RWPE1 (cell line): ENCODE data around the gene SP110.

Source experiments
- CTCF ChIA-PET: fragments of 350-600 bp; sonication (Branson Sonifier 250); formaldehyde crosslinking; extraction: SDS; loops from one replicate; lab custom pipeline; 2021; lab: Yijun Ruan, JAX
- POLR2A ChIA-PET: fragments of 400-600 bp; formaldehyde crosslinking; extraction: SDS; loops from one replicate; lab custom pipeline; 2020; ENCODE audit warnings: antibody characterized with exemption; ENCODE audit not compliant: low non-redundant PET; lab: Yijun Ruan, JAX
- DNase-seq: peaks from one replicate; pipeline ENCODE4 v3.0.0; 2012; ENCODE audit warnings: low spot score
- H3K27ac ChIP-seq: fragments of 450-650 bp; 2 replicates; pipeline ENCODE4 v1.5.1; 2017
- TF ChIP-seq, protein P1 (sequence below): fragments of 450-650 bp; conservative IDR thresholded peaks from 2 replicates; pipeline ENCODE4 v1.5.1; 2017; ENCODE audit warnings: low read depth, mild to moderate bottlenecking

The SP110 gene

DNA sequence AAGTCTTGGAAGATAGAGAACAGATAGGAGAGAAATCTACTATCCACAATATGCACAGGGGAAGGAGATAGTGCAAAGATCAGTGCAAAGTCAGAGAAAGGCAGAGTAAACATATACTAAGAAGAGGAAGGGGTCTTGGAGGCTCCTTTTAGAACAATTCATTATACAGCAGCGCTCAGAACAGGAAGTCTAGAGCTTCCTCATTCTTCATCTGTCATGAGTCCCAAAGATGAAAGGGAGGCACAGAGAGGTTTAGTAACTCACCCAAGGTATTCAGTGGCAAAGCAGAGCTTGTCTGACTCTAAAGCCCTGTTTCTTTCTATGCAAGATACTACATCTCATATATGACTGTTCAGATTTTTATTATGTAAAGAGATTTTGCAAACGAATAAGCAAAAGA lies 1.4 kb downstream of the SP110 start:
- TF ChIP-seq, protein P1, sequence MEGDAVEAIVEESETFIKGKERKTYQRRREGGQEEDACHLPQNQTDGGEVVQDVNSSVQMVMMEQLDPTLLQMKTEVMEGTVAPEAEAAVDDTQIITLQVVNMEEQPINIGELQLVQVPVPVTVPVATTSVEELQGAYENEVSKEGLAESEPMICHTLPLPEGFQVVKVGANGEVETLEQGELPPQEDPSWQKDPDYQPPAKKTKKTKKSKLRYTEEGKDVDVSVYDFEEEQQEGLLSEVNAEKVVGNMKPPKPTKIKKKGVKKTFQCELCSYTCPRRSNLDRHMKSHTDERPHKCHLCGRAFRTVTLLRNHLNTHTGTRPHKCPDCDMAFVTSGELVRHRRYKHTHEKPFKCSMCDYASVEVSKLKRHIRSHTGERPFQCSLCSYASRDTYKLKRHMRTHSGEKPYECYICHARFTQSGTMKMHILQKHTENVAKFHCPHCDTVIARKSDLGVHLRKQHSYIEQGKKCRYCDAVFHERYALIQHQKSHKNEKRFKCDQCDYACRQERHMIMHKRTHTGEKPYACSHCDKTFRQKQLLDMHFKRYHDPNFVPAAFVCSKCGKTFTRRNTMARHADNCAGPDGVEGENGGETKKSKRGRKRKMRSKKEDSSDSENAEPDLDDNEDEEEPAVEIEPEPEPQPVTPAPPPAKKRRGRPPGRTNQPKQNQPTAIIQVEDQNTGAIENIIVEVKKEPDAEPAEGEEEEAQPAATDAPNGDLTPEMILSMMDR: no peak
- ChIA-PET POLR2A (no interaction called here), CTCF (interaction anchor here (0.6 kb wide), 1 partner anchor 399 kb away, joined by 3 read pairs; no protein-coding TSS in a partner anchor)
- no peak for DNase-seq
- H3K27ac ChIP-seq: no peak overlapping the region

DNA sequence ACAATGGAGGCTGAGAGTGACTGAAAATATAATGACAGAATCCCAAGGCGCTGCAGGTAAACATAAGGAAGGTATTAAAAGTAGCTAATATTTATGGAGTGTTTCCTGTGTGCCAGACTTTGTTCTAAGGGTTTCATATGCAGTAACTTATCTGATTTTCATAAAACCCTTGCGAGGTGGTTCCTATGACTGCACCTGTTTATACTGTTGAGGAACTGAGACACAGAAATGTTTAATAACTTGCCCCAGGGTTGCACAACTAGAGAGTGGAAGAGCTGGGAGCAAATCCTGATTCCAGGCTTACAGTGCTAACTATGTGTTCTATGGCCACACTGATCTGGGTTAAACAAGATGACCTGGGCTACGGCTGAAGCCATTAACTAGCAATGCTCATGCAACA lies 2.4 kb downstream of the SP110 start:
- POLR2A ChIA-PET: no interaction called here
- DNase-seq: no peak
- TF ChIP-seq, protein P1: no peak
- CTCF ChIA-PET: no interaction called here
- H3K27ac ChIP-seq: no peak overlapping the region

DNA sequence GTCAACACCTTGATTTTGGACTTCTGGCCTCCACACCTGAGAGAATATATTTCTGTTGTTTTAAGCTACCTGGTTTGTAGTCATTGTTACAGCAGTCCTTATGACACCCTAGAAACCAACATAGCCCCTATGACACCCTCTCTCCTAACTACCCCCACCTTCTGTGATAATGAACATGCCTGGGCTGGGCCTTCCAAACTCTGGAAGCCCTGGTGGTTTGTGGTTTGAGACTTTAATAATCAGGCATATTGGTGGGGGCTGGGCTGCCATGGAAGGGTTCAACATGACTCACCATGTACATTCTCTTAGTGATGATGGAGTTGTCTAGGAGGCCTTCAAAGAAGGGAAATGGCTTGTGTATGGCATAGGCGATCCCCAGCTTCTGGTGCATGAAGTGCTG lies 3.3 kb downstream of the SP110 start:
- POLR2A ChIA-PET: no interaction called here
- TF ChIP-seq, protein P1: no peak
- H3K27ac ChIP-seq: no peak overlapping the region
- CTCF ChIA-PET: interaction anchor here (0.7 kb wide), 1 partner anchor 148 kb away, joined by 3 read pairs; the partner anchor contains the start of gene SLC16A14
- no peak for DNase-seq

DNA sequence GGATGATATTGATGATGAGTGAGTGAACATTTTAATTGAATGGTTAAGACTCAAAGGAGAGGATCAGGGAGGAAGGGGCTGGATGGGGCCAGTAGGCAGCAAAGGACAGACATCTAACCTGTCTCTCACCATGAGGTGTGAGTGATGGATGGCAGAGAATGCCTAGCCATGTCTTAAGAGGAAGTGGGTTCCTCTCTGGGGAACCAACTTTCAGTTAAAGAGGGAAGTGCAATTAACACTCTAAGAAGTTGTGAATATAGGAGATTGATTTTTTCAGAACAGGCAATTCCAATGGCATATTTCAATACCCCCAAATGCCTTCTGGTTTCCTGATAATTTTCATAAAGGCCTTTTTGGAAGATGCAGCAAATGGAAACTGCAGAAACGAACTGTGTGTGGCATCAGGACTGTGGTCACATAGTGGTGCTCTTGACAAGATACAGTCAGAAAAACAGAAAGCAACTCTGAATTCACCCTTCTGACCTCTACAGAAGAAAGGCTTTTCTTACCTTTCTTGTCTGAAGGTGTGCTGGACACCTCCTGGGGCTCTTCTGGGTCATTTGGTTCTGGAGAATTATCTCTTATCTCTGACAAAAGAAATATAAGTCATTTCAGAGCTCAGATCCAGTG lies 10.2 kb downstream of the SP110 start:
- ChIA-PET CTCF (interaction anchor here (0.6 kb wide), 1 partner anchor 589 kb away, joined by 3 read pairs; no protein-coding TSS in a partner anchor), POLR2A (no interaction called here)
- no peak for DNase-seq
- TF ChIP-seq, protein P1: no peak
- H3K27ac ChIP-seq: no peak overlapping the region

DNA sequence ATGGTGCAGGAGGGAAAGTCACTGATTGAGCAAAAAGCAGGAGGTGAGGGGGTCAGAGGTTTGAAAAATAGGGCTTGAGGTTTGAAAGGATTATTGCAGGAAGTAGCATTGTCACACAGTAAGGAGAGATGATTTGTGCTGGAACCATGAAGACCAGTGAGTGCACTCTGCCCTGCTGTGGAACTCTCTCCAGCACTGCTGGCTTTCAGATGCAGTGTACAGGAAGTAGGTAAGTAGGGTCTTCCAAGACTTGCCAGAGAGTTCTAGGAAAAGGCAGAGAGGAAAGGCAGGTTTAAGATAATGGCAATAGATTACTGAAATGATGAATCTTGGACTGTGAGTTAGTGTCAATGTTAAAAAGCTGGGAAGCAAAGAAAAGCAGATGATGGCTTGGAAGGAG lies 11.2 kb downstream of the SP110 start:
- DNase-seq: no peak
- ChIA-PET POLR2A (no interaction called here), CTCF (interaction anchor here (0.6 kb wide), 1 partner anchor 1157 kb away, joined by 3 read pairs; no protein-coding TSS in a partner anchor)
- H3K27ac ChIP-seq: no peak overlapping the region
- TF ChIP-seq, protein P1: no peak

DNA sequence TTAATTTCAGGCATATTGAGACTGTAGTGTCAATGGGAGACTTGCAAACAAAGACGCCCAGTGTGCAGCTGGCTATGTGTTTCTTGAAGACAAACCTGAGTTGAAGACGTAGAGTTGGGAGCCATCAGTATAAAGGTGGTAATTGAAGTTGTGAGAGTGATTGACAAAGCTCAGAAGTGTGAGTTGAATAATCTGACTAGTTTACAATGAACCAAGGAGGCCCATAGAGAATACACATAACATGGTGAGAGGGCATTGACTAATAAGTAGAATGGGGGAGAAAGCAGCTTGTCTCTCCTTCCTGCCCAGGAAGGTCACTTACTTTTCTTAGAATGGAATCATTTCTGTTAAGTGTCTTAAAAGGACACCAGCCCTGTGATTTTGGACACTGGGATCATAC lies 14.1 kb downstream of the SP110 start:
- no peak overlapping the region for H3K27ac ChIP-seq
- POLR2A ChIA-PET: no interaction called here
- TF ChIP-seq, protein P1: no peak
- CTCF ChIA-PET: interaction anchor here (0.9 kb wide), 1 partner anchor 138 kb away, joined by 3 read pairs; no protein-coding TSS in a partner anchor
- no peak for DNase-seq
